HL-60 (cell line): ENCODE results near the gene CLEC4D.

Experiments
- DNase-seq, 2 experiments: peaks; one replicate each; pipeline ENCODE4 v3.0.0-alpha.2; 2010 to 2020; ENCODE audit warnings: low read depth in 1 of 2, low spot score in 1 of 2
- H3K27ac ChIP-seq: fragments of 250-450 bp; sonication (Bioruptor Pico); replicated peaks from 2 replicates; pipeline ENCODE4 v1.5.1; 2020; ENCODE audit warnings: mild to moderate bottlenecking, moderate library complexity
- H3K27me3 ChIP-seq: fragments of 250-450 bp; sonication (Bioruptor Pico); 2 replicates; pipeline ENCODE4 v1.5.1; 2021; ENCODE audit warnings: mild to moderate bottlenecking, moderate library complexity; ENCODE audit not compliant: insufficient read depth, poor library complexity, severe bottlenecking
- H3K4me3 ChIP-seq: replicated peaks from 2 replicates; pipeline ENCODE4 v1.5.1; 2011; ENCODE audit warnings: mild to moderate bottlenecking, control low read depth, low read length; ENCODE audit not compliant: insufficient read depth
- GABPA ChIP-seq: IDR thresholded peaks from 2 replicates; pipeline ENCODE4 v1.6.1; 2012; ENCODE audit warnings: low read depth
- POLR2AphosphoS5 ChIP-seq: IDR thresholded peaks from 2 replicates; pipeline ENCODE4 v1.6.1; 2012; ENCODE audit warnings: low read depth
- SPI1 ChIP-seq: IDR thresholded peaks from 2 replicates; pipeline ENCODE4 v1.6.1; 2012; ENCODE audit warnings: low read depth, mild to moderate bottlenecking, borderline replicate concordance
- TF ChIP-seq, protein P1 (sequence below): IDR thresholded peaks from 2 replicates; pipeline ENCODE4 v1.6.1; 2012; ENCODE audit warnings: low read depth; ENCODE audit not compliant: insufficient replicate concordance
- TF ChIP-seq, protein P2 (sequence below): IDR thresholded peaks from one replicate; pipeline ENCODE4 v1.5.1; 2011; ENCODE audit warnings: low read length, control low read depth, inconsistent platforms; ENCODE audit not compliant: insufficient read depth

The CLEC4D gene

DNA sequence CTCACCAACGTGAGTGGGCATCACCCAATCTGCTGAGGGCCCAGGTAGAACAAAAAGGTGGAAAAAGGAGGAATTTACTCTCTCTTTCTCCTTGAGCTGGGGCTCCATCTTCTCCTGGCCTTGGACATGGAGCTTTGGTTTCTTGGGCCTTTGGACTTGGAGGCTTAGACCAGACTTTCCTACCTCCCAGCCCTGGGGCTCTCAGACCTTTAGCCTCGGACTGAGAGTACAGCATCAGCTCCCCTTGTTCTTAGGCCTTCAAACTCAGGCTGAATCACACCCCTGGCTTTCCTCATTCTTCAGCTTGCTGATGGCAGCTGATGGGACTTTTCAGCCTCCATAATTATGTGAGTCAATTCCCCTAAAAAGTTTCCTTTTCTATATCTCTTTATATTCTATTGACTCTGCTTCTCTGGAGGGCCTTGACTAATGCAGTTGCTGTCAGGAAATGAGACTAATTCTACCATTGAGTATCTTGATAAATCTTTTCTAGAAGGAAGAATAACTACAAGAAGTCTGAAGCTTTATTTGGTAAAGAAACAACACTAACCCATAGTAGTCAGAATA, 43.3 kb downstream of the CLEC4D start:
- no peak overlapping the region for H3K27ac ChIP-seq
- no peaks in the 10 kb centered on the region for H3K27me3 ChIP-seq
- DNase-seq: no peak
- TF ChIP-seq, protein P1, sequence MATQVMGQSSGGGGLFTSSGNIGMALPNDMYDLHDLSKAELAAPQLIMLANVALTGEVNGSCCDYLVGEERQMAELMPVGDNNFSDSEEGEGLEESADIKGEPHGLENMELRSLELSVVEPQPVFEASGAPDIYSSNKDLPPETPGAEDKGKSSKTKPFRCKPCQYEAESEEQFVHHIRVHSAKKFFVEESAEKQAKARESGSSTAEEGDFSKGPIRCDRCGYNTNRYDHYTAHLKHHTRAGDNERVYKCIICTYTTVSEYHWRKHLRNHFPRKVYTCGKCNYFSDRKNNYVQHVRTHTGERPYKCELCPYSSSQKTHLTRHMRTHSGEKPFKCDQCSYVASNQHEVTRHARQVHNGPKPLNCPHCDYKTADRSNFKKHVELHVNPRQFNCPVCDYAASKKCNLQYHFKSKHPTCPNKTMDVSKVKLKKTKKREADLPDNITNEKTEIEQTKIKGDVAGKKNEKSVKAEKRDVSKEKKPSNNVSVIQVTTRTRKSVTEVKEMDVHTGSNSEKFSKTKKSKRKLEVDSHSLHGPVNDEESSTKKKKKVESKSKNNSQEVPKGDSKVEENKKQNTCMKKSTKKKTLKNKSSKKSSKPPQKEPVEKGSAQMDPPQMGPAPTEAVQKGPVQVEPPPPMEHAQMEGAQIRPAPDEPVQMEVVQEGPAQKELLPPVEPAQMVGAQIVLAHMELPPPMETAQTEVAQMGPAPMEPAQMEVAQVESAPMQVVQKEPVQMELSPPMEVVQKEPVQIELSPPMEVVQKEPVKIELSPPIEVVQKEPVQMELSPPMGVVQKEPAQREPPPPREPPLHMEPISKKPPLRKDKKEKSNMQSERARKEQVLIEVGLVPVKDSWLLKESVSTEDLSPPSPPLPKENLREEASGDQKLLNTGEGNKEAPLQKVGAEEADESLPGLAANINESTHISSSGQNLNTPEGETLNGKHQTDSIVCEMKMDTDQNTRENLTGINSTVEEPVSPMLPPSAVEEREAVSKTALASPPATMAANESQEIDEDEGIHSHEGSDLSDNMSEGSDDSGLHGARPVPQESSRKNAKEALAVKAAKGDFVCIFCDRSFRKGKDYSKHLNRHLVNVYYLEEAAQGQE: no peak
- TF ChIP-seq GABPA: no peak
- no peak for TF ChIP-seq SPI1
- TF ChIP-seq, protein P2, sequence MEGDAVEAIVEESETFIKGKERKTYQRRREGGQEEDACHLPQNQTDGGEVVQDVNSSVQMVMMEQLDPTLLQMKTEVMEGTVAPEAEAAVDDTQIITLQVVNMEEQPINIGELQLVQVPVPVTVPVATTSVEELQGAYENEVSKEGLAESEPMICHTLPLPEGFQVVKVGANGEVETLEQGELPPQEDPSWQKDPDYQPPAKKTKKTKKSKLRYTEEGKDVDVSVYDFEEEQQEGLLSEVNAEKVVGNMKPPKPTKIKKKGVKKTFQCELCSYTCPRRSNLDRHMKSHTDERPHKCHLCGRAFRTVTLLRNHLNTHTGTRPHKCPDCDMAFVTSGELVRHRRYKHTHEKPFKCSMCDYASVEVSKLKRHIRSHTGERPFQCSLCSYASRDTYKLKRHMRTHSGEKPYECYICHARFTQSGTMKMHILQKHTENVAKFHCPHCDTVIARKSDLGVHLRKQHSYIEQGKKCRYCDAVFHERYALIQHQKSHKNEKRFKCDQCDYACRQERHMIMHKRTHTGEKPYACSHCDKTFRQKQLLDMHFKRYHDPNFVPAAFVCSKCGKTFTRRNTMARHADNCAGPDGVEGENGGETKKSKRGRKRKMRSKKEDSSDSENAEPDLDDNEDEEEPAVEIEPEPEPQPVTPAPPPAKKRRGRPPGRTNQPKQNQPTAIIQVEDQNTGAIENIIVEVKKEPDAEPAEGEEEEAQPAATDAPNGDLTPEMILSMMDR: no peak
- TF ChIP-seq POLR2AphosphoS5: no peak
- H3K4me3 ChIP-seq: no peak overlapping the region

DNA sequence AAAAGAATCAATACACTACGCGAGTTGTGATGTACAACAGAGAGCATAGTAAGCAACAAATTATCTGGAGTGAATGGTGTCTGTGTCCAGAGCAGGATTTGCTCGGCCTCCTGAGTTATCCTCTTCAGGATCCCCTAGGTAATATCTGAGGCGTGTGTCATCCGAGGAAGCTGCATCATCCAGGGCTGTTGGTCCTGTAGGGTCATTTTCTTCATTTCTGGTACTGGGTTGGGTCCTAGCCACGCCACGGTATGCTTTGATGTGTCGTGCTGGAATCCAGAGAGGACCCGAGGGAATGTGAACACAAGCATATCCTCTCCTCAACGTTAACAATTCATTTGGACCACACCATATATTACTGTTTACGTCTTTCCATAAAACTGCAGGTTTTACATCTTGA, 46.4 kb downstream of the CLEC4D start:
- TF ChIP-seq POLR2AphosphoS5: no peak
- TF ChIP-seq GABPA: no peak
- no peak for TF ChIP-seq SPI1
- TF ChIP-seq, protein P1: no peak
- TF ChIP-seq, protein P2: no peak
- Histone ChIP-seq H3K27me3 (no peaks in the 10 kb centered on the region), H3K27ac (no peak overlapping the region), H3K4me3 (no peak overlapping the region)
- DNase-seq: no peak

DNA sequence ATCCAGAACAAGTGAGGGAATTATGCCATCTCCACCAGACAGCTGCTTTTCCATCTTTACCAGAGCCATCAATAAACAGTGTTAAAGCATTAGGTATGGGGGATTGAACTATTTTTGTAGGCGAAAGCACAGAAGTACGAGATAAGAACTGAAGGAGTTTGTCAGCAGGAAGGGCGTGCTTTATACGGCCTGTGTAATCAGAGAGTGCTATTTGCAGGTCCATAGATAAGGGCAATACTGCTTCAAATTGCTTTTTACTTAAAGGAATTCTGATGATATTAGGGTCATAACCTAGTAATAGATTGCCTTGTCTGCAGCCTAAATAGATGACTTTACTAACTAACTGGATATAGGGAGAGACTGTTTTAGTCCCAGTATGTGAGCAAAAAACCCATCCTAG, 47.7 kb downstream of the CLEC4D start:
- DNase-seq: no peak
- Histone ChIP-seq H3K27me3 (no peaks in the 10 kb centered on the region), H3K4me3 (no peak overlapping the region), H3K27ac (no peak overlapping the region)
- TF ChIP-seq, protein P2: no peak
- TF ChIP-seq, protein P1: no peak
- TF ChIP-seq POLR2AphosphoS5: no peak
- TF ChIP-seq GABPA: no peak
- TF ChIP-seq SPI1: no peak
